Stomach (tissue), 9 donors: Measurements from ENCODE around the gene PLEKHG4B. TPM values are rescaled to one million over a fixed set of nuclear protein-coding genes. Genes with fewer than 3 reads are reported as not detected.

Experiments used
- DNase-seq, 2 donors: peaks; one replicate each; pipeline versions ENCODE4 v3.0.0 to v3.0.0-alpha.2; 2013 to 2019
- H3K27ac ChIP-seq, 5 donors: fragments of 200-600 bp in 4 of 5; sonication (generic) in 4 of 5; one replicate each; pipeline ENCODE4 v1.5.1; 2013 to 2019; ENCODE audit warnings: mild to moderate bottlenecking in 1 of 5, moderate library complexity in 1 of 5
- H3K27me3 ChIP-seq, 3 donors: fragments of 200-600 bp; sonication (generic); one replicate each; pipeline ENCODE4 v1.5.1; 2017 to 2019; ENCODE audit warnings: mixed run types in 1 of 3
- H3K36me3 ChIP-seq, 4 donors: fragments of 200-600 bp; sonication (generic); 1 replicate in 3 of 4; 2 replicates in 1 of 4; pipeline ENCODE4 v1.5.1; 2016 to 2019
- H3K4me1 ChIP-seq, 4 donors: fragments of 200-600 bp; sonication (generic); one replicate each; pipeline ENCODE4 v1.5.1; 2016 to 2019
- H3K4me3 ChIP-seq, 4 donors: fragments of 200-600 bp; sonication (generic) in 3 of 4; one replicate each; pipeline ENCODE4 v1.5.1; 2016 to 2019; ENCODE audit warnings: mild to moderate bottlenecking in 1 of 4
- H3K9me3 ChIP-seq, 4 donors: fragments of 200-600 bp; sonication (generic); one replicate each; pipeline ENCODE4 v1.5.1; 2016 to 2019
- EP300 ChIP-seq: sonication (generic); formaldehyde crosslinking; IDR thresholded peaks from one replicate; pipeline ENCODE4 v1.6.1; 2017; ENCODE audit warnings: antibody characterized with exemption
- POLR2A ChIP-seq, 4 donors: fragments of 450-650 bp; IDR thresholded peaks; one replicate each; pipeline ENCODE4 v1.6.1; 2016; ENCODE audit warnings: antibody characterized with exemption in 4 of 4, control low read depth in 2 of 4, mild to moderate bottlenecking in 1 of 4, moderate library complexity in 1 of 4
- POLR2AphosphoS5 ChIP-seq, 3 donors: sonication (generic); formaldehyde crosslinking; IDR thresholded peaks; one replicate each; pipeline ENCODE4 v1.6.1; 2016; ENCODE audit warnings: antibody characterized with exemption in 3 of 3
- WGBS, 5 donors: extraction: QIAGEN DNeasy Blood & Tissue Kit in 3 of 5; methylation state at CpG; one replicate each; pipeline versions ENCODE4 v1.1.5 to v1.1.7; 2013 to 2018; 5-methylcytosine and 5-hydroxymethylcytosine counted together
- intact Hi-C: fragments of 100-400 bp; cut with DNase I; formaldehyde crosslinking; loops from one replicate; pipeline ENCODE4 v1.15.1; 2023; ENCODE audit warnings: low total_unique reads
- polyA plus RNA-seq, 3 donors: library from polyadenylated mRNA; stranded (reverse); fragments of 200-250 nt; gene quantifications; one replicate each; pipeline ENCODE4 v1.2.3, GENCODE V29; 2013
- total RNA-seq, 5 donors: library from RNA; depleted of rRNA; stranded (reverse); fragments of >200 nt; gene quantifications; one replicate each; pipeline versions ENCODE4 v1.1.0 to v1.2.3, GENCODE V29; 2014 to 2016
- TF ChIP-seq, protein P1 (sequence below), 7 experiments: fragments of 450-650 bp in 4 of 7; fragments of 200-600 bp in 3 of 7; sonication (generic) in 3 of 7; IDR thresholded peaks; one replicate each; pipeline ENCODE4 v1.5.1; 2016 to 2019; ENCODE audit warnings: antibody characterized with exemption in 7 of 7, control low read depth in 2 of 7, mild to moderate bottlenecking in 1 of 7
- donor health status: healthy with polysubstance abuse.
- donor health status: Bipolar disorder and iron deficiency.
- donor health status: healthy.

Gene PLEKHG4B
- total and polyA plus RNA-seq, 8 donors = 0.15 to 4.3 (median 1.8) TPM; not detected in 1

DNA sequence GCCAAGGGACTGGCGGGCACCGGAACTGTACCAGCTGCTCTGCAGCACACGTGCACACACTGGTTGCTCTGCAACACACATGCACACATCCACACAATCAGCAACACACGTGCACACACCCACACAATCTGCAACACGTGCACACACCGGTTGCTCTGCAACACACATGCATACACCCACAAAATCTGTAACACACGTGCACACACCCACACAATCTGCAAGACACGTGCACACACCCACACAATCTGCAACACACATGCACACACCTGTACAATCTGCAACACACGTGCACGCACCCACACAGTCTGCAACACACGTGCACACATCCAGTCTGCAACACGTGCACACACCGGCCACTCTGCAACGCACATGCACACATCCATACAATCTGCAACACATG lies 17.9 kb downstream of the PLEKHG4B start:
- H3K9me3 ChIP-seq = no peaks in the 10 kb centered on the region
- TF ChIP-seq POLR2AphosphoS5 (IDR thresholded peaks at IDR 0.05) (no peak), POLR2A (IDR thresholded peaks at IDR 0.05) (no peak), EP300 (no peak)
- TF ChIP-seq, protein P1, sequence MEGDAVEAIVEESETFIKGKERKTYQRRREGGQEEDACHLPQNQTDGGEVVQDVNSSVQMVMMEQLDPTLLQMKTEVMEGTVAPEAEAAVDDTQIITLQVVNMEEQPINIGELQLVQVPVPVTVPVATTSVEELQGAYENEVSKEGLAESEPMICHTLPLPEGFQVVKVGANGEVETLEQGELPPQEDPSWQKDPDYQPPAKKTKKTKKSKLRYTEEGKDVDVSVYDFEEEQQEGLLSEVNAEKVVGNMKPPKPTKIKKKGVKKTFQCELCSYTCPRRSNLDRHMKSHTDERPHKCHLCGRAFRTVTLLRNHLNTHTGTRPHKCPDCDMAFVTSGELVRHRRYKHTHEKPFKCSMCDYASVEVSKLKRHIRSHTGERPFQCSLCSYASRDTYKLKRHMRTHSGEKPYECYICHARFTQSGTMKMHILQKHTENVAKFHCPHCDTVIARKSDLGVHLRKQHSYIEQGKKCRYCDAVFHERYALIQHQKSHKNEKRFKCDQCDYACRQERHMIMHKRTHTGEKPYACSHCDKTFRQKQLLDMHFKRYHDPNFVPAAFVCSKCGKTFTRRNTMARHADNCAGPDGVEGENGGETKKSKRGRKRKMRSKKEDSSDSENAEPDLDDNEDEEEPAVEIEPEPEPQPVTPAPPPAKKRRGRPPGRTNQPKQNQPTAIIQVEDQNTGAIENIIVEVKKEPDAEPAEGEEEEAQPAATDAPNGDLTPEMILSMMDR (IDR thresholded peaks at IDR 0.05) = no peak
- no peak overlapping the region for H3K27ac ChIP-seq
- no peak for DNase-seq
- peaks cover 0 to 14% (median 0%) of the 10 kb centered on the region in 3 donors for H3K27me3 ChIP-seq
- peaks cover 0 to 7% (median 0%) of the 10 kb centered on the region in 4 donors for H3K36me3 ChIP-seq
- 90 to 97% (median 93%) methylated on average over 13 to 14 of the region's 14 CpGs for WGBS, 5 donors
- intact Hi-C loops = no loop called here
- no peak overlapping the region for H3K4me3 ChIP-seq
- no peaks in the 10 kb centered on the region for H3K4me1 ChIP-seq

DNA sequence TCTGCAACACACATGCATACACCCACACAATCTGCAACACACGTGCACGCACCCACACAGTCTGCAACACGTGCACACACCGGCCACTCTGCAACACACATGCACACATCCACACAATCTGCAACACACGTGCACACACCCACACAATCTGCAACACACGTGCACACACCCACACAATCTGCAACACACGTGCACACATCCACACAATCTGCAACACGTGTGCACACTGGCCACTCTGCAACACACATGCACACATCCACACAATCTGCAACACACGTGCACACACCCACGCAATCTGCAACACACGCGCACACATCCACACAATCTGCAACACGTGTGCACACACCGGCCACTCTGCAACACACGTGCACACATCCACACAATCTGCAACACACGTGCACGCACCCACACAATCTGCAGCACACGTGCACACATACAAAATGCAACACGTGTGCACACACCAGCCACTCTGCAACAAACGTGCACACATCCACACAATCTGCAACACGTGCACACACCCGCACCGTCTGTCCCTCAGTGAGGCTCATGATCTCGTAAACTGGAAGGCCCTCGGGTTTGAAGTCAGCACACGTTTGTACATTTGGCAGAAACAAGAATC lies 18.4 kb downstream of the PLEKHG4B start:
- Histone ChIP-seq H3K9me3 (no peaks in the 10 kb centered on the region), H3K27me3 (peaks cover 0 to 14% (median 0%) of the 10 kb centered on the region in 3 donors), H3K27ac (no peak overlapping the region), H3K4me1 (no peaks in the 10 kb centered on the region), H3K36me3 (peaks cover 0 to 7% (median 0%) of the 10 kb centered on the region in 4 donors), H3K4me3 (no peak overlapping the region)
- 92 to 94% (median 93%) methylated on average over 26 of the region's 26 CpGs for WGBS, 5 donors
- TF ChIP-seq EP300 = no peak
- TF ChIP-seq, protein P1 (IDR thresholded peaks at IDR 0.05) = no peak
- TF ChIP-seq POLR2AphosphoS5 (IDR thresholded peaks at IDR 0.05) = no peak
- TF ChIP-seq POLR2A (IDR thresholded peaks at IDR 0.05) = no peak
- no peak for DNase-seq
- intact Hi-C loops = no loop called here

DNA sequence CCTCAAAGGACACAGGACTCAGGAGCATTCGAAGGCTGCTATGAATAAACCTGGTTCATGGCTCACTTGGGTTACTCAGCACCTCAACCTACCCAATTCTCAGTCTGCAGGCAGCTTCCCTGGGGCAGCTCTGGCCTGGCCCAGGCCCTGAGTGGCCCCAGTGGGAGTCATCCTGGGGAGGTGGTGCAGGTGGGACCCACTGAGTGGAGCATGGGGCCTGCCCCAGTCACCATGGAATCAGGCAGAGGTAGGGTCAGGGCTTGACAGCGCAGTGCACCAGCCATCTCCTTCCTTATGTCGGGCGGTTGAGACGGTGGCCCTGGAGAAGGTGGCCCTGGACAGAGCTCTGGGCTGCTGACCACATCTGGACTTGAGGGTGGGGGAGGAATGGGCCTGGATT lies 19.2 kb downstream of the PLEKHG4B start:
- peaks cover 0 to 7% (median 0%) of the 10 kb centered on the region in 4 donors for H3K36me3 ChIP-seq
- no peak for DNase-seq
- H3K27ac ChIP-seq = no peak overlapping the region
- TF ChIP-seq POLR2AphosphoS5 (IDR thresholded peaks at IDR 0.05) = no peak
- TF ChIP-seq POLR2A (IDR thresholded peaks at IDR 0.05) = no peak
- TF ChIP-seq, protein P1 (IDR thresholded peaks at IDR 0.05) = no peak
- no peak for TF ChIP-seq EP300
- 94 to 98% (median 95%) methylated on average over 3 to 5 of the region's 5 CpGs for WGBS, 5 donors
- H3K4me3 ChIP-seq = no peak overlapping the region
- no peaks in the 10 kb centered on the region for H3K4me1 ChIP-seq
- H3K27me3 ChIP-seq = peaks cover 0 to 14% (median 0%) of the 10 kb centered on the region in 3 donors
- H3K9me3 ChIP-seq = no peaks in the 10 kb centered on the region
- intact Hi-C loops = no loop called here

DNA sequence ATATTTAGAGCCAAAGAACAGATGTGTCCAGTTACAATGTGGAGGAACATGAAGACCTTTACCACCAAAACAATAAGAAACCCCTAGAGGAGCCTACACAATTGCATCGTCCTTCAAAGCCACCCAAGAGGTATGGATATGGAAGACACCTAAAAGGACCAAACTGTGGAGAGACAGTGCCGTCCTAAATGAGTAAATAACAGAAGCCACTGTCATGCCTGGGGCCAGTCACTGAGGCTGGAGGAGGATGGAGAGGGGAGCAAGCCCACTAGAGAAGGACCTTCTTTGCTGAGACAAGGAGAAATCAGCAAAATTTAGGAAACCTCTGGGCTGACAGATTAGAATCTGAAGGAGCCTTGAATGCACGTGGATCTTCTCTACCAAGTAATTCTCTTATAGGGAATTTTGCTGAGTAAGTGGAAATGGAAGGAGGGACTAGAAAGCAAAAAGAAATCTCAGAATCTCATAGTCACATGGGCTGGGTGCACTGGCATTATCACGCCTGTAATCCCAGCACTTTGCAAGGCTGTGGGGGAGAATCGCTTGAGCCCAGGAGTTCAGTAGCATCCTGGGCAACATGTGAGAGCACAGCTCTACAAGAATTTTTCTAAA lies 27.6 kb downstream of the PLEKHG4B start:
- Histone ChIP-seq H3K9me3 (peaks cover 0 to 13% (median 5%) of the 10 kb centered on the region in 4 donors), H3K4me3 (no peak overlapping the region), H3K36me3 (no peaks in the 10 kb centered on the region), H3K4me1 (no peaks in the 10 kb centered on the region), H3K27me3 (peaks cover 0 to 4% (median 0%) of the 10 kb centered on the region in 3 donors), H3K27ac (no peak overlapping the region)
- no peak for TF ChIP-seq EP300
- TF ChIP-seq POLR2AphosphoS5 (IDR thresholded peaks at IDR 0.05) = no peak
- TF ChIP-seq, protein P1 (IDR thresholded peaks at IDR 0.05) = no peak
- TF ChIP-seq POLR2A (IDR thresholded peaks at IDR 0.05) = no peak
- intact Hi-C loops = no loop called here
- WGBS, 5 donors = 80 to 92% (median 91%) methylated on average over 5 of the region's 5 CpGs
- no peak for DNase-seq
